T47D (cell line): ENCODE measurements around the gene POC1A.

ENCODE experiments used
- DNase-seq, 2 experiments: peaks; one replicate each; pipeline versions ENCODE4 v3.0.0 to v3.0.0-alpha.2; 2011 to 2012; ENCODE audit warnings: low read depth in 1 of 2, low spot score in 1 of 2
- JUND ChIP-seq: IDR thresholded peaks from 2 replicates; pipeline ENCODE4 v1.6.1; 2012; ENCODE audit warnings: low read depth
- in situ Hi-C: cut with HindIII; loops from 2 replicates; pipeline ENCODE4 v1.10.0; 2016; ENCODE audit warnings: low sequenced_read_pairs, low pct_unique_long_range_greater_than_20kb

POC1A gene

GRCh38 chr3:52118156-52118875 is 35.9 kb downstream of the POC1A start:
- TF ChIP-seq JUND: no peak

GRCh38 chr3:52117537-52117936 is 36.7 kb downstream of the POC1A start:
- in situ Hi-C loops: no loop called here
- DNase-seq: no peak
- no peak for TF ChIP-seq JUND

More at GRCh38 chr3:52118156-52118875, 35.9 kb downstream of the POC1A start:
- DNase-seq: no peak
- in situ Hi-C loops: no loop called here

GRCh38 chr3:52112056-52112455 is 42.2 kb downstream of the POC1A start:
- no peak for TF ChIP-seq JUND
- DNase-seq: no peak
- in situ Hi-C loops: no loop called here

- TF ChIP-seq JUND: no peak
- DNase-seq: no peak
- in situ Hi-C loops: no loop called here
These were observed 43.7 kb downstream of the POC1A start for GRCh38 chr3:52110502-52110901.

- no peak for DNase-seq
- no peak for TF ChIP-seq JUND
- in situ Hi-C loops: no loop called here
These were observed 44.5 kb downstream of the POC1A start for GRCh38 chr3:52109611-52110301.

GRCh38 chr3:52108302-52109232 is 45.7 kb downstream of the POC1A start:
- DNase-seq: no peak

GRCh38 chr3:52106951-52107611 is 47.1 kb downstream of the POC1A start:
- TF ChIP-seq JUND: no peak
- no peak for DNase-seq
- in situ Hi-C loops: no loop called here

More at GRCh38 chr3:52108302-52109232, 45.7 kb downstream of the POC1A start:
- TF ChIP-seq JUND: no peak
- in situ Hi-C loops: no loop called here

- no peak for TF ChIP-seq JUND
- no peak for DNase-seq
- in situ Hi-C loops: no loop called here
These were observed 49.3 kb downstream of the POC1A start for GRCh38 chr3:52104684-52105640.

GRCh38 chr3:52102934-52103333 is 51.3 kb downstream of the POC1A start:
- no peak for TF ChIP-seq JUND
- DNase-seq: no peak
- in situ Hi-C loops: no loop called here

- DNase-seq: no peak
- no peak for TF ChIP-seq JUND
- in situ Hi-C loops: no loop called here
These were observed 55.2 kb downstream of the POC1A start for GRCh38 chr3:52099001-52099401.

- no peak for TF ChIP-seq JUND
- in situ Hi-C loops: no loop called here
- DNase-seq: no peak
These were observed 56.2 kb downstream of the POC1A start for GRCh38 chr3:52097851-52098507.
